GM12872 (cell line): Measurements from ENCODE around the gene RAB34.

Source experiments
- TF ChIP-seq, protein P1 (sequence below): IDR thresholded peaks from 3 replicates; pipeline ENCODE4 v1.5.1; 2011; ENCODE audit warnings: low read depth, mild to moderate bottlenecking, low read length, moderate library complexity; ENCODE audit not compliant: insufficient read depth

RAB34 gene

DNA sequence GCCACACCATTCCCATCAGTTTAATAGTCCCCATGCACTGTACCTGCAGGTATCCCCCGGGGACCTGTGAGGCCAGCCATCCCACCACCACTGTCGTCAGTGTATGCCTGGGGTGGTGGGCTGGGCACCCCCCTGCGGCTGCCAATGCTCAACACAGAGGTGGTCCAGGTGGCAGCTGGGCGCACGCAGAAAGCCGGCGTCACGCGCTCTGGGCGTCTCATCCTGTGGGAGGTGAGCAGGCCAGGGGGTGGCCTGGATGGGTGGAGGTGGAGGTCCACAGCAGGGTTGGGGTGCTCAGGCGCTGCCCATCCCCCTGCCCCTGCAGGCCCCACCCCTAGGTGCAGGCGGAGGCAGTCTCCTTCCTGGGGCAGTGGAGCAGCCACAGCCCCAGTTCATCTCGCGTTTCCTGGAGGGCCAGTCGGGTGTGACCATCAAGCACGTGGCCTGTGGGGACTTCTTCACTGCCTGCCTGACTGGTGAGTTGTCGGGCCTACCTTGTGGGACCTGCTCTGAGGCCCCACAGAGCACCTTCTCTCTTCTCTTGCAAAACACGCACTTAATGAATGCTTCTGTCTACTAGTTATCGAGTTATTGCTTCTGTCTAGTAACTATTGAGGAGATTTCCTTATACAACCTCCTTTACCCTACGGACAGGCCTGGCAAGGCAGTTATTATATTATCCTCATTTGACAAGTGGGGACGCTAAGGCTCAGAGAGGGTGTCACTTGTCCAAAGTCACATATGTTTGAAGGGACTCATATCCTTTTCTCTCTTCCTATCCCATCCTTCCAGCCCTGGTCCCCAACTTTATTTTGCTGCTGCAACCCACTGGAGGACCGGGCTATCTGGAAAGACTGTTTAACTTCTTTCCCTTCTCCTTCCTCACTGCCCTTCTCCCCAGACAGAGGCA lies 20.4 kb upstream of the RAB34 start:
- TF ChIP-seq, protein P1, sequence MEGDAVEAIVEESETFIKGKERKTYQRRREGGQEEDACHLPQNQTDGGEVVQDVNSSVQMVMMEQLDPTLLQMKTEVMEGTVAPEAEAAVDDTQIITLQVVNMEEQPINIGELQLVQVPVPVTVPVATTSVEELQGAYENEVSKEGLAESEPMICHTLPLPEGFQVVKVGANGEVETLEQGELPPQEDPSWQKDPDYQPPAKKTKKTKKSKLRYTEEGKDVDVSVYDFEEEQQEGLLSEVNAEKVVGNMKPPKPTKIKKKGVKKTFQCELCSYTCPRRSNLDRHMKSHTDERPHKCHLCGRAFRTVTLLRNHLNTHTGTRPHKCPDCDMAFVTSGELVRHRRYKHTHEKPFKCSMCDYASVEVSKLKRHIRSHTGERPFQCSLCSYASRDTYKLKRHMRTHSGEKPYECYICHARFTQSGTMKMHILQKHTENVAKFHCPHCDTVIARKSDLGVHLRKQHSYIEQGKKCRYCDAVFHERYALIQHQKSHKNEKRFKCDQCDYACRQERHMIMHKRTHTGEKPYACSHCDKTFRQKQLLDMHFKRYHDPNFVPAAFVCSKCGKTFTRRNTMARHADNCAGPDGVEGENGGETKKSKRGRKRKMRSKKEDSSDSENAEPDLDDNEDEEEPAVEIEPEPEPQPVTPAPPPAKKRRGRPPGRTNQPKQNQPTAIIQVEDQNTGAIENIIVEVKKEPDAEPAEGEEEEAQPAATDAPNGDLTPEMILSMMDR, result no peak

- TF ChIP-seq, protein P1, result no peak
Observed at GRCh38 chr17:28737316-28737715, 19.6 kb upstream of the RAB34 start.

- TF ChIP-seq, protein P1, result 0 out of 3 replicates have a peak, but pooled peaks have one; percentile 2
Observed at GRCh38 chr17:28735242-28735722, 17.6 kb upstream of the RAB34 start.

- TF ChIP-seq, protein P1, result no peak
Observed at GRCh38 chr17:28734712-28735241, 17.1 kb upstream of the RAB34 start.

GRCh38 chr17:28733346-28733745 lies 15.7 kb upstream of the RAB34 start:
- TF ChIP-seq, protein P1, result no peak

DNA sequence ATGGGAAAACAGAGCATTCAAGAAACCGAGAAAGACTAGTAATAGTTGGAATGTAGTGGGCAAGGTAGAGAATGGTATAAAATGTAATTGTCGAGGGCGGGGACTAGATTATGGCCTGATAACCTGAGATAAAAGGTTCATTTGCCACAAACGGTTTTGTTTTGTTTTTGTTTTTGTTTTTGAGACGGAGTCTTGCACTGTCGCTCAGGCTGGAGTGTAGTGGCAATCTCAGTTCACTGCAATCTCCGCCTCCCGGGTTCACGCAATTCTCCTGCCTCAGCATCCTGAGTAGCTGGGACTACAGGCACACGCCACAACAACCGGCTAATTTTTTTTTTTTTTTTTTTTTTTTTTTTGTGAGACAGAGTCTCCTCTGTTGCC lies 12.3 kb upstream of the RAB34 start:
- TF ChIP-seq, protein P1, result no peak

GRCh38 chr17:28728364-28729200 lies 10.9 kb upstream of the RAB34 start, which contains the start of gene NEK8:
Gene NEK8, plus strand, starts transcription at chr17:28728788. Its CDS starts 26 bp downstream, at chr17:28728814.
- TF ChIP-seq, protein P1, result no peak
